Hepatocyte (in vitro differentiated cells): Measurements from ENCODE around the gene TSPAN8. TPM values are rescaled to one million over a fixed set of nuclear protein-coding genes. Genes with fewer than 3 reads are reported as not detected.

Experiments used
- DNase-seq: peaks from one replicate; pipeline ENCODE4 v3.0.0-alpha.2; 2016; ENCODE audit warnings: low spot score
- H2AFZ ChIP-seq: fragments of 200-600 bp; sonication (generic); 2 replicates; pipeline ENCODE4 v1.6.0; 2016; ENCODE audit warnings: antibody characterized with exemption, mild to moderate bottlenecking
- H3K27ac ChIP-seq: fragments of 200-600 bp; sonication (generic); 2 replicates; pipeline ENCODE4 v1.5.1; 2016; ENCODE audit warnings: mild to moderate bottlenecking
- H3K27me3 ChIP-seq: fragments of 200-600 bp; sonication (generic); 2 replicates; pipeline ENCODE4 v1.6.1; 2016
- H3K36me3 ChIP-seq: fragments of 200-600 bp; sonication (generic); replicated peaks from 2 replicates; pipeline ENCODE4 v1.5.1; 2016; ENCODE audit warnings: low read depth; ENCODE audit not compliant: insufficient read depth
- H3K4me1 ChIP-seq: fragments of 200-600 bp; sonication (generic); 2 replicates; pipeline ENCODE4 v1.5.1; 2016; ENCODE audit warnings: mild to moderate bottlenecking, moderate library complexity; ENCODE audit not compliant: insufficient read depth
- H3K4me2 ChIP-seq: fragments of 200-600 bp; sonication (generic); 2 replicates; pipeline ENCODE4 v1.6.0; 2016
- H3K4me3 ChIP-seq: fragments of 200-600 bp; sonication (generic); 2 replicates; pipeline ENCODE4 v1.5.1; 2016; ENCODE audit warnings: mild to moderate bottlenecking
- H3K79me2 ChIP-seq: fragments of 200-600 bp; sonication (generic); 2 replicates; pipeline ENCODE4 v1.6.0; 2017; ENCODE audit warnings: mild to moderate bottlenecking
- H3K9me2 ChIP-seq: fragments of 200-600 bp; sonication (generic); replicated peaks from 2 replicates; pipeline ENCODE4 v1.6.0; 2017; ENCODE audit warnings: mild to moderate bottlenecking; ENCODE audit not compliant: insufficient read depth
- H3K9me3 ChIP-seq: fragments of 200-600 bp; sonication (generic); 2 replicates; pipeline ENCODE4 v1.5.1; 2016; ENCODE audit warnings: low read depth, mild to moderate bottlenecking
- H4K20me1 ChIP-seq: fragments of 200-600 bp; sonication (generic); 2 replicates; pipeline ENCODE4 v1.6.0; 2016; ENCODE audit warnings: mild to moderate bottlenecking; ENCODE audit not compliant: insufficient read depth, poor library complexity, severe bottlenecking
- CTCF ChIP-seq: fragments of 200-600 bp; sonication (generic); IDR thresholded peaks from 2 replicates; pipeline ENCODE4 v1.5.1; 2016; ENCODE audit warnings: antibody characterized with exemption, mild to moderate bottlenecking; ENCODE audit not compliant: poor library complexity
- EZH2 ChIP-seq: fragments of 200-600 bp; sonication (generic); IDR thresholded peaks from 2 replicates; pipeline ENCODE4 v1.6.1; 2016; ENCODE audit warnings: antibody characterized with exemption, mild to moderate bottlenecking, borderline replicate concordance
- EZH2phosphoT487 ChIP-seq: fragments of 200-600 bp; sonication (generic); IDR thresholded peaks from one replicate; pipeline ENCODE4 v1.6.1; 2018; ENCODE audit warnings: antibody characterized with exemption, mild to moderate bottlenecking, low read depth, moderate library complexity; ENCODE audit not compliant: unreplicated experiment, severe bottlenecking
- WGBS: methylation state at CpG from one replicate; pipeline ENCODE4 v1.1.6; 2016; ENCODE audit warnings: low lambda C conversion rate; ENCODE audit errors: missing lambda C conversion rate; 5-methylcytosine and 5-hydroxymethylcytosine counted together
- polyA plus RNA-seq: library from polyadenylated mRNA; unstranded; fragments of >200 nt; fragmentation: Nextera tagmentation; extraction: Ambion mirVana; gene quantifications from 2 replicates; pipeline ENCODE4 v1.2.1, GENCODE V29; 2016
- total RNA-seq: library from RNA; depleted of rRNA; stranded (reverse); fragments of >200 nt; gene quantifications from 2 replicates; pipeline ENCODE4 v1.2.3, GENCODE V29; 2014

Gene TSPAN8
- total and polyA plus RNA-seq, 2 experiments from 2014 or later = 312 to 639 TPM

GRCh38 chr12:71129364-71129763, 28.4 kb downstream of the TSPAN8 start:
- no peaks in the 10 kb centered on the region for H3K27me3 ChIP-seq
- no peaks in the 10 kb centered on the region for H4K20me1 ChIP-seq
- H3K4me1 ChIP-seq = no peaks in the 10 kb centered on the region
- H3K4me3 ChIP-seq = no peak overlapping the region
- H3K36me3 ChIP-seq = no peaks in the 10 kb centered on the region
- H3K79me2 ChIP-seq = no peaks in the 10 kb centered on the region
- TF ChIP-seq EZH2phosphoT487 (no peak), CTCF (no peak), EZH2 (no peak)
- WGBS = 77% methylated on average over 2 of the region's 2 CpGs
- DNase-seq = no peak
- H2AFZ ChIP-seq = no peak overlapping the region
- no peak overlapping the region for H3K27ac ChIP-seq
- no peaks in the 10 kb centered on the region for H3K9me2 ChIP-seq
- H3K4me2 ChIP-seq = no peak overlapping the region
- H3K9me3 ChIP-seq = no peaks in the 10 kb centered on the region

GRCh38 chr12:71128191-71128788, 29.5 kb downstream of the TSPAN8 start:
- H3K9me3 ChIP-seq = no peaks in the 10 kb centered on the region
- no peaks in the 10 kb centered on the region for H3K27me3 ChIP-seq
- no peak overlapping the region for H3K27ac ChIP-seq
- DNase-seq = no peak
- no peak overlapping the region for H3K4me2 ChIP-seq
- no peak for TF ChIP-seq EZH2
- no peak for TF ChIP-seq CTCF
- TF ChIP-seq EZH2phosphoT487 = no peak
- H3K4me3 ChIP-seq = no peak overlapping the region
- no peaks in the 10 kb centered on the region for H3K79me2 ChIP-seq
- 31% methylated on average over 1 of the region's 1 CpG for WGBS
- H3K4me1 ChIP-seq = no peaks in the 10 kb centered on the region
- H3K9me2 ChIP-seq = no peaks in the 10 kb centered on the region
- H2AFZ ChIP-seq = no peak overlapping the region
- no peaks in the 10 kb centered on the region for H3K36me3 ChIP-seq
- no peaks in the 10 kb centered on the region for H4K20me1 ChIP-seq

- no peak for DNase-seq
- Histone ChIP-seq H3K27ac (no peak overlapping the region), H3K9me2 (no peaks in the 10 kb centered on the region), H2AFZ (no peak overlapping the region), H3K79me2 (no peaks in the 10 kb centered on the region), H3K4me1 (no peaks in the 10 kb centered on the region), H3K4me3 (no peak overlapping the region), H3K36me3 (no peaks in the 10 kb centered on the region), H3K9me3 (no peaks in the 10 kb centered on the region), H3K27me3 (no peaks in the 10 kb centered on the region), H4K20me1 (no peaks in the 10 kb centered on the region), H3K4me2 (no peak overlapping the region)
- 92% methylated on average over 1 of the region's 1 CpG for WGBS
- no peak for TF ChIP-seq CTCF
- no peak for TF ChIP-seq EZH2phosphoT487
- no peak for TF ChIP-seq EZH2
These were observed 31.9 kb downstream of the TSPAN8 start for GRCh38 chr12:71125949-71126348.

GRCh38 chr12:71125515-71125914, 32.3 kb downstream of the TSPAN8 start:
- Histone ChIP-seq H3K27me3 (no peaks in the 10 kb centered on the region), H3K79me2 (no peaks in the 10 kb centered on the region), H4K20me1 (no peaks in the 10 kb centered on the region), H3K9me3 (no peaks in the 10 kb centered on the region), H3K9me2 (no peaks in the 10 kb centered on the region), H3K27ac (no peak overlapping the region), H3K4me1 (no peaks in the 10 kb centered on the region), H3K36me3 (no peaks in the 10 kb centered on the region), H3K4me3 (no peak overlapping the region), H2AFZ (no peak overlapping the region), H3K4me2 (no peak overlapping the region)
- no peak for TF ChIP-seq CTCF
- WGBS = 23% methylated on average over 2 of the region's 2 CpGs
- no peak for DNase-seq
